Cortex of kidney (tissue), 1 donor: ENCODE measurements around the gene TXNL4B.
"Not testable (repeated sequence)": the region's sequence is repeated elsewhere in the genome, so short reads cannot be mapped to it uniquely, and the experiment has no call there.

ENCODE experiments used
- DNase-seq: peaks from one replicate; lab custom pipeline; 2025; lab: John Stamatoyannopoulos, UW

Gene TXNL4B

GRCh38 chr16:72073560-72074230 is 19.7 kb downstream of the TXNL4B start:
- no peak for DNase-seq

GRCh38 chr16:72072514-72073342 is 20.7 kb downstream of the TXNL4B start:
- no peak for DNase-seq

GRCh38 chr16:72068930-72069329 is 24.5 kb downstream of the TXNL4B start:
- DNase-seq: no peak

- no peak for DNase-seq
Observed at GRCh38 chr16:72066747-72067146, 26.7 kb downstream of the TXNL4B start.

- DNase-seq: no peak
Observed at GRCh38 chr16:72064361-72064894, 29.0 kb downstream of the TXNL4B start.

GRCh38 chr16:72061564-72061963 is 31.9 kb downstream of the TXNL4B start:
- DNase-seq: no peak

- no peak for DNase-seq
Observed at GRCh38 chr16:72060405-72060804, 33.0 kb downstream of the TXNL4B start.

GRCh38 chr16:72059060-72059459 is 34.4 kb downstream of the TXNL4B start:
- not testable (repeated sequence) for DNase-seq

- DNase-seq: not testable (repeated sequence)
Observed at GRCh38 chr16:72057313-72057712, 36.1 kb downstream of the TXNL4B start.

GRCh38 chr16:72055911-72056310 is 37.5 kb downstream of the TXNL4B start:
- no peak for DNase-seq

GRCh38 chr16:72054254-72054847 is 39.1 kb downstream of the TXNL4B start, which contains the start of gene HP:
Gene HP, plus strand, starts transcription at chr16:72054505. Its CDS starts 148 bp downstream, at chr16:72054653.
- not testable (repeated sequence) for DNase-seq

GRCh38 chr16:72051818-72052217 is 41.6 kb downstream of the TXNL4B start:
- DNase-seq: no peak

GRCh38 chr16:72050769-72051464 is 42.5 kb downstream of the TXNL4B start:
- no peak for DNase-seq

- no peak for DNase-seq
Observed at GRCh38 chr16:72049110-72049509, 44.3 kb downstream of the TXNL4B start.

- no peak for DNase-seq
Observed at GRCh38 chr16:72044825-72045359, 48.5 kb downstream of the TXNL4B start.

GRCh38 chr16:72044296-72044695 is 49.1 kb downstream of the TXNL4B start:
- no peak for DNase-seq

- no peak for DNase-seq
Observed at GRCh38 chr16:72043539-72043938, 49.9 kb downstream of the TXNL4B start.

GRCh38 chr16:72043058-72043457 is 50.4 kb downstream of the TXNL4B start:
- no peak for DNase-seq

GRCh38 chr16:72042157-72042660 is 51.2 kb downstream of the TXNL4B start:
- no peak for DNase-seq

- no peak for DNase-seq
Observed at GRCh38 chr16:72036098-72036497, 57.3 kb downstream of the TXNL4B start.
